Lower leg skin (tissue), 4 donors: ENCODE results near the gene MESD. TPM values are rescaled to one million over a fixed set of nuclear protein-coding genes. Genes with fewer than 3 reads are reported as not detected.

Experiments
- DNase-seq, 2 donors: peaks; one replicate each; pipeline ENCODE4 v3.0.0-alpha.2; 2019; ENCODE audit warnings: low spot score in 2 of 2
- H3K4me3 ChIP-seq: fragments of 200-600 bp; sonication (generic); 2 replicates; pipeline ENCODE4 v1.5.1; 2017; ENCODE audit warnings: mild to moderate bottlenecking, low read depth; ENCODE audit not compliant: poor library complexity, severe bottlenecking
- POLR2A ChIP-seq, 2 donors: fragments of 450-650 bp; IDR thresholded peaks; one replicate each; pipeline ENCODE4 v1.6.1; 2016 to 2017; ENCODE audit warnings: antibody characterized with exemption in 2 of 2, mild to moderate bottlenecking in 1 of 2, moderate library complexity in 1 of 2
- WGBS, 2 donors: methylation state at CpG; one replicate each; pipeline ENCODE4 v1.1.5; 2018; 5-methylcytosine and 5-hydroxymethylcytosine counted together
- intact Hi-C: fragments of 100-400 bp; cut with DNase I; formaldehyde crosslinking; loops from one replicate; pipeline ENCODE4 v1.15.0; 2023; ENCODE audit warnings: low total_unique reads
- total RNA-seq, 4 donors: library from RNA; depleted of rRNA; stranded (reverse); fragments of >200 nt; gene quantifications; one replicate each; pipeline ENCODE4 v1.1.0, GENCODE V29; 2016
- TF ChIP-seq, protein P1 (sequence below), 3 donors: fragments of 450-650 bp; IDR thresholded peaks; one replicate each; pipeline ENCODE4 v1.5.1; 2016; ENCODE audit warnings: antibody characterized with exemption in 3 of 3, mild to moderate bottlenecking in 3 of 3, moderate library complexity in 2 of 3

The MESD gene
- total RNA-seq, 4 donors from 2014 or later, result 17.1 to 18.3 (median 17.7) TPM

DNA sequence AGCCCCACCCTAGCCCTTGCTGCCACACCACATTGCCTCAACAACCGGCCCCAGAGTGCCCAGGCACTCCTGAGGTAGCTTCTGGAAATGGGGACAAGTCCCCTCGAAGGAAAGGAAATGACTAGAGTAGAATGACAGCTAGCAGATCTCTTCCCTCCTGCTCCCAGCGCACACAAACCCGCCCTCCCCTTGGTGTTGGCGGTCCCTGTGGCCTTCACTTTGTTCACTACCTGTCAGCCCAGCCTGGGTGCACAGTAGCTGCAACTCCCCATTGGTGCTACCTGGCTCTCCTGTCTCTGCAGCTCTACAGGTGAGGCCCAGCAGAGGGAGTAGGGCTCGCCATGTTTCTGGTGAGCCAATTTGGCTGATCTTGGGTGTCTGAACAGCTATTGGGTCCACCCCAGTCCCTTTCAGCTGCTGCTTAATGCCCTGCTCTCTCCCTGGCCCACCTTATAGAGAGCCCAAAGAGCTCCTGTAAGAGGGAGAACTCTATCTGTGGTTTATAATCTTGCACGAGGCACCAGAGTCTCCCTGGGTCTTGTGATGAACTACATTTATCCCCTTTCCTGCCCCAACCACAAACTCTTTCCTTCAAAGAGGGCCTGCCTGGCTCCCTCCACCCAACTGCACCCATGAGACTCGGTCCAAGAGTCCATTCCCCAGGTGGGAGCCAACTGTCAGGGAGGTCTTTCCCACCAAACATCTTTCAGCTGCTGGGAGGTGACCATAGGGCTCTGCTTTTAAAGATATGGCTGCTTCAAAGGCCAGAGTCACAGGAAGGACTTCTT lies 39.1 kb downstream of the MESD start:
- peak in 1 of 2 donors; percentile 58 for DNase-seq
- TF ChIP-seq POLR2A (IDR thresholded peaks at IDR 0.05), result no peak
- TF ChIP-seq, protein P1, sequence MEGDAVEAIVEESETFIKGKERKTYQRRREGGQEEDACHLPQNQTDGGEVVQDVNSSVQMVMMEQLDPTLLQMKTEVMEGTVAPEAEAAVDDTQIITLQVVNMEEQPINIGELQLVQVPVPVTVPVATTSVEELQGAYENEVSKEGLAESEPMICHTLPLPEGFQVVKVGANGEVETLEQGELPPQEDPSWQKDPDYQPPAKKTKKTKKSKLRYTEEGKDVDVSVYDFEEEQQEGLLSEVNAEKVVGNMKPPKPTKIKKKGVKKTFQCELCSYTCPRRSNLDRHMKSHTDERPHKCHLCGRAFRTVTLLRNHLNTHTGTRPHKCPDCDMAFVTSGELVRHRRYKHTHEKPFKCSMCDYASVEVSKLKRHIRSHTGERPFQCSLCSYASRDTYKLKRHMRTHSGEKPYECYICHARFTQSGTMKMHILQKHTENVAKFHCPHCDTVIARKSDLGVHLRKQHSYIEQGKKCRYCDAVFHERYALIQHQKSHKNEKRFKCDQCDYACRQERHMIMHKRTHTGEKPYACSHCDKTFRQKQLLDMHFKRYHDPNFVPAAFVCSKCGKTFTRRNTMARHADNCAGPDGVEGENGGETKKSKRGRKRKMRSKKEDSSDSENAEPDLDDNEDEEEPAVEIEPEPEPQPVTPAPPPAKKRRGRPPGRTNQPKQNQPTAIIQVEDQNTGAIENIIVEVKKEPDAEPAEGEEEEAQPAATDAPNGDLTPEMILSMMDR (IDR thresholded peaks at IDR 0.05), result no peak
- H3K4me3 ChIP-seq, result no peak overlapping the region
- WGBS, 2 donors, result 93 to 96% methylated on average over 8 of the region's 8 CpGs
- intact Hi-C loops, result no loop called here

DNA sequence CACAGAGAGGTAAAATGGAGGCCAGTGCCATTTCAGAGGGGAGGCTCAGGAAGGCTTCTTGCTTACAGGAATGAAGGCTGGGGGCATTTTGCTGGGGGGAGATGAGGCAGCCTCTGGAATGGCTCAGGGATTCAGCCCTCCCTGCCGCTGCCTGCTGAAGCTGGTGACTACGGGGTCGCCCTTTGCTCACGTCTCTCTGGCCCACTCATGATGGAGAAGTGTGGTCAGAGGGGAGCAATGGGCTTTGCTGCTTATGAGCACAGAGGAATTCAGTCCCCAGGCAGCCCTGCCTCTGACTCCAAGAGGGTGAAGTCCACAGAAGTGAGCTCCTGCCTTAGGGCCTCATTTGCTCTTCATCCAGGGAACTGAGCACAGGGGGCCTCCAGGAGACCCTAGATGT lies 39.9 kb downstream of the MESD start:
- TF ChIP-seq POLR2A (IDR thresholded peaks at IDR 0.05), result no peak
- TF ChIP-seq, protein P1 (IDR thresholded peaks at IDR 0.05), result no peak
- H3K4me3 ChIP-seq, result no peak overlapping the region
- 91 to 96% methylated on average over 4 of the region's 4 CpGs for WGBS, 2 donors
- DNase-seq, result no peak
- intact Hi-C loops, result no loop called here

DNA sequence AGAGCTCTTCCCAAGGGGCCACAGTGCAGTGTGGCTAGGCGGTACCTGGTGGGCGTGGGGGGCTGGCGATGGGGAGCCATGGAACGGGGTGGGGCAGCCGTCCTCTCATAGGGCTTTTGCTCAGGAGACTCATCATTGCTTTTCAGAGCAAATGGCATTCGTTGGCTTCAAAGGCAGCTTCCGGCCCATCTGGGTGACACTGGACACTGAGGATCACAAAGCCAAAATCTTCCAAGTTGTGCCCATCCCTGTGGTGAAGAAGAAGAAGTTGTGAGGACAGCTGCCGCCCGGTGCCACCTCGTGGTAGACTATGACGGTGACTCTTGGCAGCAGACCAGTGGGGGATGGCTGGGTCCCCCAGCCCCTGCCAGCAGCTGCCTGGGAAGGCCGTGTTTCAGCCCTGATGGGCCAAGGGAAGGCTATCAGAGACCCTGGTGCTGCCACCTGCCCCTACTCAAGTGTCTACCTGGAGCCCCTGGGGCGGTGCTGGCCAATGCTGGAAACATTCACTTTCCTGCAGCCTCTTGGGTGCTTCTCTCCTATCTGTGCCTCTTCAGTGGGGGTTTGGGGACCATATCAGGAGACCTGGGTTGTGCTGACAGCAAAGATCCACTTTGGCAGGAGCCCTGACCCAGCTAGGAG lies 40.8 kb downstream of the MESD start:
- peak in 1 of 2 donors; percentile 64 for DNase-seq
- H3K4me3 ChIP-seq, result no peak overlapping the region
- no peak for TF ChIP-seq POLR2A (IDR thresholded peaks at IDR 0.05)
- TF ChIP-seq, protein P1 (IDR thresholded peaks at IDR 0.05), result no peak
- intact Hi-C loops, result no loop called here
- 94 to 96% methylated on average over 13 of the region's 13 CpGs for WGBS, 2 donors

DNA sequence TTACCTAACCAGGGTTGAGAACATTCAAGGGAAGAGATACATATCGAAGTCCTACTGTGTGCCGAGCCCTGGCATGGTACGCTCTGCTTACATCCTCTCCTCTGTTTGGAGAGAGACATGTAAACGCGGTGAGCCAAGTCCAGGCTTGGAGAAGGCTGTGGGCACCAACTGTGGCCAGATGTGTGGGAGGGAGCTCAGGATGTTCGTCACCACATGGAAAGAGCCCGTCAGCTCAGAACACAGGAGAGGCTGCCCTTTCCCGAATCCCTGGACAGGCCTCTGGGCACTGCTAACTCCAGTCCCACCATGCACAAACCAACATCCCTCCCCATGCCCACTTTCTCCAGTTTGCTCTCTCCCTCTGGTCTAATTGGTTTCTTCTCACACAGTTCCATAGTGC lies 43.0 kb downstream of the MESD start:
- H3K4me3 ChIP-seq, result no peak overlapping the region
- intact Hi-C loops, result no loop called here
- DNase-seq, result peak in 1 of 2 donors; percentile 75
- WGBS, 2 donors, result 88 to 90% methylated on average over 8 of the region's 8 CpGs
- TF ChIP-seq, protein P1 (IDR thresholded peaks at IDR 0.05), result no peak
- TF ChIP-seq POLR2A (IDR thresholded peaks at IDR 0.05), result no peak

DNA sequence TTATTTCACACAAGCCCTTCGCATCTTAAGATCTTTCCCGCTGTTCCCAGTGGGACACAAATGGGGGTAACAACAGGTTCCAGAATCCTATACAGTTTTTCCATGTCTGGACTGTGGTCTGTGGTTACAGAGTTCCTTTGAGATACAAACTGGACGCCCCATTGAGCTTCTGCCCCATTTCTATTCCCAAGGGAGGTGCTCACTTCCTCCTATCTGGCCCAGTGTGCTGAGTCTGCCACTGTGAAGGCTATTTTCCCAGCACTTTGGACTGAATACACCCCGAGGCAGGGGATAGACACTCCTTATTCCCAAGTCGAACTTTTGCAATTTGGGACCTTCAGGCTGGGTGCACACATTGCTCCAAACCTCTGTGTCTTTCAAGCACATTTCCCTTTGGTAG lies 44.0 kb downstream of the MESD start:
- H3K4me3 ChIP-seq, result no peak overlapping the region
- intact Hi-C loops, result no loop called here
- DNase-seq, result peak in 1 of 2 donors; percentile 37
- no peak for TF ChIP-seq POLR2A (IDR thresholded peaks at IDR 0.05)
- TF ChIP-seq, protein P1 (IDR thresholded peaks at IDR 0.05), result no peak
- 92 to 94% methylated on average over 5 of the region's 5 CpGs for WGBS, 2 donors
